Femur (tissue), 1 donor: Measurements from ENCODE around the gene SGCE.

Source experiments
- DNase-seq: peaks from one replicate; pipeline ENCODE4 v3.0.0-alpha.2; 2017

The SGCE gene

GRCh38 chr7:94561841-94562514, 94.0 kb downstream of the SGCE start:
- no peak for DNase-seq

DNA sequence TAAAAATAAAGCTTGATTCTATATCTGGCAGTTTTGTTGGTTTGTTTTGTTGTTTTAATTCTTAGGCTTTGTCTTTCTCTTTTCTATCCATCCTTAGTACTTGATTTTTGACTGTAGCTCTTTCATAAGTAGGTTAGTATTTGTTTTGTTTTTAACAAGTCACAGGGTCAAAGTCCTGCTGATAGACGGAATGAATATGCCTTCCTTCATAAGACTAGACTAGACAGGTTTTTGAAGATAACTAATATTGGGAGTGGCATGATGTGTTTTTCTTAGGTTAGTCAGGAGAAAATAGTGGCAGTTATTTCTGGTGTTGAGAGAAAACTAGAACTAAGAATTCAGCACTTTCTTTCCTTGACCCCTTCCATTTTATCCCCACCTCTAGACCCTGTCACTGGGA, 96.0 kb downstream of the SGCE start:
- DNase-seq, result no peak

DNA sequence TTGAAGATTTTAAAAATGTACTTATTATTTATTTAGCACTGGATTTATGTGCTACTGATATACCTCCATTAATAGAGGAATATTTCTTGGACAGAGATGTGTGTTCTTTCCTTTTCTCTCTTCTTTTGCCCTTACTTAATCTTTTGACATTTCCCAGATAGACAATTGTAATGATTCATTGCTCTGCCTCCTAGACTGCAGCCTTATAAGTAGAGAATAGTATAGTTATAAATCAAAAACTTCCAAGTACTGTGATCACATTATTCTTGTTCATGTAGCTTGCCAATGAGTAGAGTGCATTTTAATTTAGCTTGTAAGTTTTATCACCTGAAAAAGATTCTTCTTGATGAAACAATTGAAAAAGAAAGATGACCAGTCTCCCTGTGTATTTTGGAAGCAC, 98.7 kb downstream of the SGCE start:
- DNase-seq, result no peak

DNA sequence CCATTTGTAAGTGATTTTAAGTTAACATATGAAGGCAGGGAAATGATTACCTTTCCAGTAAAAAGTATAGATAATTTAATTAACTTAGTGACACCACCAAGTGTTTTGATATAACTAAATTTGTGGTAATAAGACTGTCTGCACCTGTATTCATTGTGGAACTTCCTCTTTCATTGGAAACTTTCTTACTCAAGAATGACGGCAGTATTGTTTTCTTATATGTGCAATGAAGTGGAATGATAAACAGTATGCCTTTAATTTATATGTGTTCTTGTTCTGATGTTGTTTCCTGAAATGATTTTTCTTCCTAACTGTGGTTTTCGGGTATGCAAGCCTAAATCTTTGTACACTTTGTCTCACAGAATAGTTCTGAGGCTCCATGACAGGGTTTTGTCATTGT, 99.9 kb downstream of the SGCE start:
- no peak for DNase-seq

GRCh38 chr7:94547126-94547525, 108.8 kb downstream of the SGCE start:
- DNase-seq, result no peak

- no peak for DNase-seq
Measured at GRCh38 chr7:94540428-94540827, 115.5 kb downstream of the SGCE start.
